Upper lobe of left lung (tissue), 4 donors: ENCODE results near the gene A2ML1.
"Not testable (repeated sequence)": the region's sequence is repeated elsewhere in the genome, so short reads cannot be mapped to it uniquely, and the experiment has no call there.

Source experiments
- CTCF ChIP-seq, 6 experiments: fragments of 450-650 bp in 4 of 6; fragments of 200-600 bp in 2 of 6; sonication (generic) in 2 of 6; IDR thresholded peaks; one replicate each; pipeline ENCODE4 v1.5.1; 2016 to 2019; ENCODE audit warnings: antibody characterized with exemption in 6 of 6
- EP300 ChIP-seq, 4 donors: sonication (generic); formaldehyde crosslinking; IDR thresholded peaks; one replicate each; pipeline ENCODE4 v1.5.1; 2017; ENCODE audit warnings: antibody characterized with exemption in 4 of 4, control low read depth in 2 of 4
- POLR2A ChIP-seq, 4 donors: fragments of 450-650 bp; IDR thresholded peaks; one replicate each; pipeline ENCODE4 v1.5.1; 2016 to 2017; ENCODE audit warnings: antibody characterized with exemption in 4 of 4, mild to moderate bottlenecking in 2 of 4
- POLR2AphosphoS5 ChIP-seq, 2 donors: sonication (generic); formaldehyde crosslinking; IDR thresholded peaks; one replicate each; pipeline ENCODE4 v1.5.1; 2017; ENCODE audit warnings: antibody characterized with exemption in 2 of 2

DNA sequence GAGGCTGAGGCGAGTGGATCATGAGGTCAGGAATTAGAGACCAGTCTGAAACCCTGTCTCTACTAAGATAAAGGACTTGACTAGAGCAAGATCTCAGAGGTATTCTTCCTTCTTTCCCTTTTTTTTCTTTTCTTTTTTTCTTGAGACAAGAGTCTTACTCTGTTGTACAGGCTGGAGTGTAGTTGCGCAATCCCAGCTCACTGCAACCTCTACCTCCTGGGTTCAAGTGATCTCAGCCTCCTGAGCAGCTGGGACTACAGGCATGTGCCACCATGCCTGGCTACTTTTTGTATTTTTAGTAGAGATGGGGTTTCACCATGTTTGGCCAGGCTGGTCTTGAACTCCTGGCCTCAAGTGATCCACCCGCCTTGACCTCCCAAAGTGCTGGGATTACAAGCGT lies 37.0 kb downstream of the A2ML1 start:
- TF ChIP-seq POLR2AphosphoS5, POLR2A, EP300, CTCF (IDR thresholded peaks at IDR 0.05): not testable (repeated sequence)
